GM18907 (cell line): ENCODE data around the gene KNCN.

ENCODE experiments used
- ATAC-seq: cut with Tn5 transposase; IDR thresholded peaks from one replicate; pipeline ENCODE4 v1.9.1; 2021; ENCODE audit warnings: mild to moderate bottlenecking, moderate library complexity; ENCODE audit not compliant: unreplicated experiment

The KNCN gene

DNA sequence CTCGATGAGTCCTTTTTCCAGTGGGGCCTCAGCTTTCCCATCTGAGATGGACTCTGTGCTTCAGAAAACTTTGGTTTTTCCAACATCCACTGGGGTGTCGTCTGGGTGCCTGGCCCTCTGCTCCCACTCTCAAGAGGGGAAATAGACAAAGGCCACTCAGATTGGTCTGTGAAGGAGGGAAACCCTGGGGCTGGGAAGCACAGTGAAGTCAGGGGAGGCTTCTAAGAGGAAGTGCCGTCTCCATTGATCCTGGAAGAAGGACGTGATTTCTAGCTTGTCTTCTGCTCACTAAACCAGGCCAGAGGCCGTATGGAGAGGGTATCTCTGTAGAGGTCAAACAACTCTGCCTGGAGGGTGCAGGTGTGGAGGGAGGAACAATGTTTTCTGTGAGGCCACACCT lies 5.2 kb downstream of the KNCN start:
- ATAC-seq, result no peak

DNA sequence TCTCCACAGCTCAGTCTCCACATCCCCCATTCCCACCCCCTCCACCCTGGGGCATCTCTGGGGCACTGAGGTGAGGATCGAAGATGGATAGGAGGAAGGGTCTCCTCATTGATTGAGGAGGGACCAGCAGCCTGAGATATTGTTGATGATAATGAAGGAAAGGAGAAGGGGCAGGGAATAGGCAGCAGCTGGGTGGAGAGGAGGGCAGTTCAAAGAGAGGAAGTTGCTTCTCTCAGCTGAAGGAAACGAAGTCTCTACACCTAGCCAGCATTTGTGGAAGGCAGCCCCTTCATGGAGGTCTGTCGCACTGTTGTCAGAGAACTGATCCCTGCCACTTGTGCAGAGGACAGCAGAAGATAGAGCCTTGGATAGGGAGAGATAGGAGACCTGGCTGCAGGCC lies 5.7 kb downstream of the KNCN start:
- ATAC-seq, result no peak

DNA sequence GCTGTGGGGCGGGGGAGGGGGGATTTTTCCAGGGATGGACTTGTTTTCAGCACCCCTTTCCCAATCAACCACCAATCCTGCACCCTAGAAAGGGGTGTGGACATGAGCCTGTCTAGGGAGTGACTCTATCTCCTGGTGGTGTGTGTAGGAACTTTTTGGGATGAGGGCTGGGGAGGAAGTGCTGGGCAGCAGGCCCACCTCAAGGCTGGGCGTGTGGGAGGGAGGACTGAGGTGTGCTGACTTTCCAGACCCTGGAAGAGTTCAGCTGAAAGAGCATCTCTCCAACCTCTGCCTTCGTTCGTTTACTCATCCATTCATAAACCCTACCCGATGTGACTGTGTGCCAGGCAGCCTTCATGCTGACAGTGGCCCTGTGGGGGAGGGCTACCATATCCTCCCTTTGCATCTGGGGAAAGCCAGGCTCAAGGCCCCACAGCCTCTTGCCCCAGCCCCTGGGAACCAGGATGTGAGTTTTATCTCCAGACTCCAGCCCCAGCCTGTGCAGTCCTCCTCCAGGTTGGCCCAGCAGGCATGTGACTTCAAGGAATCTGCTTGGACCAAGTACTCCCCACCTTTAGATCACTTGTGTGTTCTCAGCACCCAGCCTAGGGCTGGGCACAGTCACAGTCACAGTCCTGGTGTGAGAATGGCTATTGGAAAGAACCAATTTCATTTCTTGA lies 6.7 kb downstream of the KNCN start:
- ATAC-seq, result no peak

DNA sequence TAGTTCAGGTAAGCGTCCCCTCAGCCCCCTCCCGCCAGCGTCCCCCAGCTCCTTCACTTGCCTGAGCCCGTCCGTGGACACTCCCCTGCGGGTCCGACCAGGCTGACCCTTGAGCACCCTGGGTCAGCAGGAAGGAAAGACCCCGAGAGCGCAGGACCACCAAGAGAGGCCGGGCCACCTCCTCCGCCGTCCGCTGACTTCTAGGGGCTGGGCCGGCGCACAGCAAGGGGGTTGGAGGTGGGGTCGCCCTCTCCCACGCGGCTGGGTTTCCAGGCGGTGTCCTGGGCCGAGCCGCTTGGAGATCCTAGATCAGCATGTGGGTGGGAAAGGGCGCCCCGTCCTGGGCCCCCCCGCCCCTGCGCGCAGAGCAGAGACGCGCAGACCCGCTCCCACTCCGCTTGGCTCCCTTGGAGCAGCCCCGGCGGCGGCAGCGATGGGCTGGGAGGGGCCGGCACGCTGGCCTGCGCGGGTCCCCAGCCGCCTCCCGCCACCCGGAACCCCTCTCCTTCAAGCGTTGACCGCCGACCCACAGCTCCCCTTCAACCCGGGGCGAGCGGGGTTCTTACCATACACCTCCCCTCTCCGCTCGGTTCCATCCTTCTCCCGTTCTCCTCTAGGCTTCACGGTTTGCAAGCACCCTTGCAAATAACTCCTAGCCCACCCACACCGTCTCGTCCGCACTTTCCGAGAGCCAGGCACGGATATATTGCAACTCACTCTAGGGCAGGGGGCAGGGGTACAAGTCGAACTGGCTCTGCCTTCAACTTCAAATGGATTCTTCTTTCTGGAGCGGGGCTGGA lies 7.5 kb downstream of the KNCN start:
- no peak for ATAC-seq

DNA sequence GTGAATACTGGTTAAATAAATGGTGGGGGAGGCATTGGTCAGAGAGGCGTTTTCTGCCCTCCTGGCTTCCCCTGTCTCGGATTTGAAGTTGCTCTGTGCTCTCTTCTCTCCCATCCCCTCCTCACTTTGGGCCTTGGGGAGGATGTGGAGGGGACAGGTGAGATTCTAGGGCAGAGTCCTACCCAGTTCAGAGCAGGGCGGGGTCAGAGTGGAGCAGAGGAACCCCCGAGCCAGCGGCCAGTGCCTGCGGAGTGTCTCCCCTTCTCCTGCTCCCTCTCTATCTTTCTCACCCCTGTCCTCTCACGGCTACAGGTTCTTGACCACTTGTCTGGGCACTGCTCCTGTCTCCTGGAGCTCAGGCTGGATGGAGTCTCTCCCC lies 8.1 kb downstream of the KNCN start:
- no peak for ATAC-seq

DNA sequence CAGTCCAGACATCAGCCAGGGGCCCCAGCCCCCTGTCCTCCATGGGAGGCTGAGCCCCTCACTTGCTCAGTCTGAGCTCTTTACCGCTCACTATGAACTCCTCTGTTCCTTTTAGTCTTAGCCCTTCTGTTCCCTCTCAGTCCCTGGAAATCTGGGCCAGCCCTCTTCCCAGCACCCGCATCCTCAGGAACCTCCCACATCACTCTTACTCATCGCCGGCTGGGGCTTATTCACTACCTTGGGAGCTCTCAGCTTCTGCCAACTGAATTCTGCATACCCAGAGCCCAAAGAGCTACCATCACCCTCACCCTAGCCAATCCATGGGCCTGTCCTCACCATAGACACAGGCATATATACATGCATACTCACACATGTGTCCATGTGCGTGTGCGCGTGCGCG lies 11.5 kb downstream of the KNCN start:
- no peak for ATAC-seq

DNA sequence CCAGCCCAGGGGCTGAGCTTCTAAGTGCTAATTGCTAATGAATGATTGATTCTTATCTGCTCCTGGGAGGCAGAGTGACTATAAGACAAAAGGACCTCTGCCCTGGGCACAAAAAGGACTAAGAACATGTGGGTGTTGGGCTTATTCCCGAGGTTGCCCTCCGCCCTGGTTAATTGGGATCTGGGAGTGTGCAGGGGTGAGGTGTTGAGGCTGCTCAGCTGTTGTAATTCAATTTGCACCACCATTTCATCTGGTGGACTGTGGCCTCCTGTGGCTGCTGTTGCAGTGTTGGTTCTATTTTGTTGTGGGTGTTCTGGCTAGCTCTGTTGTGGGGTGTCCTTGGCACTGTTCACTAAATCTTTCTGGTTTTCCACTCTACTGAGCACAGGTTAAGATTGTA lies 13.3 kb downstream of the KNCN start:
- no peak for ATAC-seq

DNA sequence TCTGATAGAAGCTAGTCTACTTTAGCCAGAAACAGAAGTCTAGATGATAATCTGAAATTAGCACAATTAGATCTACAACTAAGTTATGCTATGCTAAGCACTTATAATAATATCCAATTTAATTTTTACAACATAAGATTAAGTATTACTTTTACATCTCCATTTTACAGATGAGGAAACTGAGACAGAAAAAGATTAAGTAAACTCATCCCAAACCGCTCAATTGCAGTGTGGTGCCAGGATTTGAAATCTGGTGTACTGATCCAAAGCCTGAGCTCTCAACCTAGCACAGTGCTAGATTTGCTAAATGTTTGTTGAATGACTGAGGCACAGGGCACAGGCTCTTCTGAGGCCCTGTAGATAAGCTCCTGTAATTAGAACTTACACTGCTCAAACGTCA lies 13.8 kb downstream of the KNCN start:
- ATAC-seq, result no peak

DNA sequence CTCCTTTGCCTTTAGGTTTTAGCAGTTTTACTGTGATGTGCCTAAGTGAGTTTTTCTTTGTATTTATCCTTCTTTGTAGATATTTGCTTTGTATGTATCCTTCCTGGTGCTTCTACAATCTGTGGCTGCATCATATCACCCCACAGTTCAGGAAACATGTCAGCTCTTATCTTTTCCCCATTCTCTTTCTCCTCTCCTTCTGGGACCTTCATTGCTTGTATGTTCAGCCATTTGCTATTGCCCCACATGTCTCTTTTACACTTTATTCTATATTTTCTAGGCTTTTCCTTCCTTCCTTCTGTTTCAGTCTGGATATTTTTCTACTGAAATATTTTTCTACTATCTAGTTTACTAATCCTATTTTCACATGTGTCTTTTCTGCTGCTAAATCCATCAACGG lies 14.9 kb downstream of the KNCN start:
- no peak for ATAC-seq

DNA sequence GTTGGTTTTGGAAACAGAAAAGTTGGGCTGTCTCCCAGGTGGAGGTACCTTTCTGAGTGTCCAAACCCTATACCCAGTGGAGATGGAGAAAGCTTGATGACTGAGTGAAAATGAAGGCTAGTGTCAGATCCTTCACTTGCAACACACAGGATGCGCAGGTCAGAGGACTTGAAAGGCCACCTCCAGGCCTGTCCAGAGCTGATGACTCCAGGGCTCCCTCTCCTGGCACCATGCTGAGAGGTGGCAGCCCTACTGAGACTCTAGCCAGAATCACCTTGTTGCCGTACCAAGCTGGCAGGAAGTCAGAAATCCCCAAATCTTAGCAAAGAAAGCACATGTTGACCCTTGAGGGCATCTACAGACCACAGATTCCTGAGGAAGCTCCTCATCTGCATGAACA lies 16.4 kb downstream of the KNCN start:
- no peak for ATAC-seq

DNA sequence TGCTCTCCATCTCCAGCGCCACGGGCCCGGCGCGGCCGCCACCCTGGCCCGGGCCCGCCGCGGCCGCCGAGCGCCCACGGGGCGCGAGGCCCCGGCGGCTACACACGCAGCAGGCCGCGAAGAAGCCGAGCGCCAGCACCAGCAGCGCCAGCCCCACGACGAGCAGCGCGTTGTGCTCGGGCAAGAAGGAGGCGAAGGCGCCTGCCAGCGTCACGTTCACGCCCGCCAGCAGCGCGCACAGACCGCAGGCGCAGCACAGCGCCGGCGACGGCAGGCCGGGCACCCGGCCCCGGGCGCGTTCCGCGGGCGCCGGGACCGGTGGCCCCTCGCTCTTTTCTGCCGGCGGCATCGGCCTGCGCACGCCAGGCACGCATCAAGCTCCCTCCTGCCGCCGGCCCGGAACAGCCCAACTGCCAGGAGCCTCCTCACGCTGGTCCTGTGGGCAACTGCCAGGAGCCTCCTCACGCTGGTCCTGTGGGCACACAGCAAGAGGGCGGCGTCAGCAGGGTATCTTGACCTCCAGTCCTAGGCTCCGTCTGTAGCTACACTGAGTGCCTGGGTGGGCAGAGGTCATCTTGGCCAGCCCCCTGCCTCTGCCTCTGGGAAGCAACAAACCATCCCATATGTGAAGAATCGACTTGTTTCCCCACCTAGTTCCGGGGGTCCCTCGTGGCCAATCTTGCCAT lies 18.1 kb downstream of the KNCN start:
- peak; percentile 34 for ATAC-seq

DNA sequence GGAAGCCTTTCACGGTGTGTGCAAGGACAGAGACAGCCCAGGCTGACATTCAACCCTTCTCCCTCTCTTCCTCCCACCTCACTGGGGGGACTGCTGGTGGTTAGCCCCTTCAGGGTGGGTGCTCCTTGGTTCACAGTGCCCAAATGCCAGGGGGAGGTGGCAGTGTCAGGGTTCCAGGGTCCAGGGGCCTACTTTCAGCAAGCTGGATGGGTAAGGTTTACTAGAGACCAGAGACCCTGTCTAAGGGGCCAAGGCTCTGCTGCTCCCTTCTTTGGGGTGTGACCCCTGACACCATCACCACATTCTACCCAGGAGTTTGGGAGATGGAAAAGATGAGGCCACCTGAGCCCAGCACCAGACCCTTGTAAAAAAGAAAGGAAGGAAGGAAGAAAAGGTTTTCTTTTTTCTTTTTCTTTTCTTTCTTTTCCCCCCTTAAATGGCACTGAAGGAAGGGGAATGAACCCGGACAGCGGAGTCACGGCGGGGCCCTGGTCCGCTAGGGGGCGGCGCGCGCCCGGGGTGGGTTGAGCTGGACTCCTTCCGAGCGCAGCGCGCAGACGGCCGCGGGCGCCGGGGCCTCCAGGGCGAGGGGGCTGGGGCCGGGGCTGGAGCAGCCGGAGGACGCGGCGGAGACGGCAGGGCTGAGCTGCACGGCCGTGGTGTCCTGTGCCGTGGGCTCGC lies 18.8 kb downstream of the KNCN start:
- peak; percentile 37 for ATAC-seq

DNA sequence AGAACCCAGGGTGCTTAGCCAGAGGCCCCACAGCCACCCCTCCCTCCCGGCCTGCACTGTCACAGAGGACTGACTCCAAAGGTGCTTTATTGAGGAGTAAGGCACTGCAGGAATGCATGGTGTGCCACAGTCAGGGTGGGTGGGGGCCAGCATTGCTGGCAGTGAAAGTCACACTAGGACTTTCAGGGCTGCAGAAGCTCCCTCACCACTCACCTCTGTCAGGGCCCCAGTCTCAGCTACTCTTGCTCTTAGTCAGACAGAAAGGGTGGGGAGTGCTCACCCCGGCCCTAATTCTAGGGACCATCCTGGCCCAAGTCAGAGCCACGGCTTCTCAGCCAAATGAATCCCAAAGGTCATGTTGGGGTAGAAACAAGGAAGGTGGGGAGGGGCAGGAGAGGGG lies 19.4 kb downstream of the KNCN start:
- no peak for ATAC-seq

DNA sequence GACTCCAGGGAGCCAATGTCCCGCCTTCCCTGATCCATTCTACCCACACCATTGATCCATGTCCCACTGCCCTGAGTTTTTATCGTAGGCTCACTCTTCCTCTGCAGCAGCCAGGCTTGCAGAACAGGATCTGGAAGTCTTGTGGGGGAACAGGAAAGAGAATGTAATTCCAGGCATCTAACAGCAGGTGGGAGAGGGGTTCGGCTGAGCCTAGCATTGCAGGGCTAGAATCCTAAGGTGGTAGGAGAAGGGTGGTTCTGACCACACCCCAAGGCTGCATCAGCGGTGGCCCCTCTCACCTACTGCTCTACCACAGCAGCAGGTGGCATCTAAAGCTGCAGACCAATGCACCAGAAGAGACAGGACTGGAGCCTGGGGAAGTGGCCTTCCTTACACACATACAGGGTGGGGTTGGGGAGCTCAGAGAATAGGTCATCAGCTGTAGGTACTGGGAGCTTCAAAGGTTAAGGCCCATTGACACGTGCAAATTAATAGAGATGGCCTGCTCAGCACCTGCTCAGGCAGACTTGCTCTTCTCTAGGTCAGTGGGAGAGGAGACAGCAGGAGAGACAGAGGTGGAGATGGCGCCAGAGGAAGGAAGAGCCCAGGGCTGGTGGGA lies 20.5 kb downstream of the KNCN start:
- no peak for ATAC-seq

DNA sequence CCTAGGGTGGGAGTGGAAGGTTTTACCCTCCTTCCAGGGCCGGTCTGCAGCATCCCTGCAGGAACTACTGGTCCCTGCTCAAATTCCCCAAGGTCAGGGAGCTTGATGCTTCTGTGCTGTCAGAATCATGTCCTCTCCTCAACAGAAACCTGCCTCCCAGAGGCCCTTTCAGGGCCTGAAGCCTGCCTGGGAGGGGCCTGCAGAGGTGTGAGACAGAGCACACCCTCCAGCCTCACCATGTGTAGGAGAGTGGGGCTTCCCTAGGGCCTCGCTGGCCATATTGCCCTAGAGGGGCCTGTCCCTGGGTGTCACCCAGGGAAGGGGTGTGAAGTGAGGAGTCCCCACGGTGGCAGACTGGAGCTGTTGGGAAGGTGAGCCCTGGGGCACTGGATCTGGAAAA lies 21.1 kb downstream of the KNCN start:
- ATAC-seq, result no peak

DNA sequence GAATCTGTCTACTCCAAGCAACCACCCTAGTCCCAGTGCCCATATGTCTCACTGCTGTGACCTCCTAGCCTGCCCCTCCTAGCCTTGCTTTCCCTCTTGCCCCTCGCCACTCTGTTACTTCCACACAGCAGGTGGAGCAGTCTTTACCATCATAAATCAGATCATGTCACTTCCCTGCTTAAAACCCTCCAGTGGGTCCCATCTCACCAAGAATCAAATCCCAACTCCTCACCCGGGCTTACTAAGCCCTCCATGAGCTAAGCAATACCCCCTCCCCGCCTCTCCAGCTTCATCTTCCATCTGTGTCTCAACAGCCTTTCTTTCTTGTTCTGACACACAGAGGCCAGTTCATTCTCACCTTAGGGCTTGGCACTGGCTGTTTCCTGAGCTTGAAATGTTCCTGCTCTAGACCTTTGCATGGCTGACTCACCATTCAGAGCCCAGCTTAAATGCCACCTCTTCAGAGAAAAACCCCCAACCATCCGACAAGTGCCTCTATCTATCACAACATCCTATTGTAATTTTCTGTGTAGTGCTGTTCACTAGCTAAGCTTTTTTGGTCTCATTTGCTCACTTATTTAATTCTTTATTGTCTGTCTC lies 22.3 kb downstream of the KNCN start:
- ATAC-seq, result no peak

DNA sequence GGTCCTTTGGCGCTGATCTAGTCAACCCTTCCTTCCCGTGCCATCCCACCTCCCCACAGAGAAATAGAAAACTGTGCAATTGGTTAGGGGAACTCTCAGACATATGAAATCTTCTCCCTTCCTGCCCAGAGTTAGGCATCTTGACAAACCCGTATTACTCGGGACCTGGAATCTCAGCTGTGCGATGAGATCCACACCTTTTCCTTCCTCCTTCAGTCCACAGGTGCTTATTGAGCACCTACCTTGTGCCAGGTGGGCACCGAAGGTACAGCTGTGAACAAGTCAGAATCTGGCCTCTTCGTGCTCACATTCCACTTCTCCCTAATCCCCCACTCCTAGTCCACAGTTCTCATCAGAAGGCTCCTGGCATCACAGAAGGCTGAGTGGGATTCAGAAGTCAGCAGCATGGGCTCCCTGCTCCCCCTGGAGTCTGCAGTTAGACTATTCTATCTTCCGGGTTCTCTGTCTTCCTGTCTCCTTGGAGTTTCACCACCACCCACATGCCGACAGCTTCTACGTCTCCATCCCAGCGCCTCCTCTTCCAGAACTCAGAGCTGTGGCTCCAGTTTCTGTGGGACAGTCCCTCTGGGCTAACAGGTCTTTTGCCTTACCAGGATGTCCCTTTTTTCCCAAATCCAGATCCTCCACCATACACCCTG lies 23.0 kb downstream of the KNCN start:
- no peak for ATAC-seq

DNA sequence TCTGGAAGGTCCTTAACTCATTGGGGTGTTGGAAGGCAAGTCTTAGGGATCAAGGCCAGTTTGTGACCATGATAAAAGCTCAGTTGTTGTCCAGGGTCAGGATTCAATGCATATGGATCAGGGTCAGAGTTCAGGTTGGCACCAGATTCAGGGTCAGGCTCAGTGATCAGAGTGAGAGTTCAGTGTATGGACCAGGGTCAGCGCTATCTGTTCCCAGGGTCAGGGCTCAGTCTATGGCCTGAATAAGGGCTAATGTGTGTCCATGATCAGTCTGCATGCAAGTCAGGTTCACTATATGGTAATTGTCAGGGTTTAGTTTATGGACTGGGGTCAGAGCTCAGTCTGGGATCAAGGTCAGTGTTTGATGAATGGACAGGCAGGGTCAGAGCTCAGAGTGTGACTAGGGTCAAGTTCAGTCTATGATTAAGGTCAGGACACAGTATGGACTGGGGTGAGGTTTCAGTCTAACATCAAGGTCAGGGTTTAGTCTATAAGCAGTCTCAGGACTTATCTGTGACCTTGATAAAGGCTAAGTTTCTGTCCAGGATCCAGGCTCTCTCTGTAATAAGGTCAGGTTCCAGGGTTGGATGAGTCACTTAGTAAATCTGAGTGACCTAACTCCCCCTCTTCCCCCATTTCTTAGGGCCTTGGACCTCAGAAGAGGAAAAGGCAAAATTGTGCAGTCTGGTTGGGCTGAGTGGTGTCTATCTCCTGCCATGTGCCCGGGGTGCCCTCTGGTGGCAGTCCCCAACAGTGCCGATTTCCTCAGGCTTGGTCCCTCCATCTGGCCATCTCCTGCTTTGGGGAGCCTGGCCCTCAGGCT lies 23.8 kb downstream of the KNCN start:
- ATAC-seq, result peak; percentile 61

DNA sequence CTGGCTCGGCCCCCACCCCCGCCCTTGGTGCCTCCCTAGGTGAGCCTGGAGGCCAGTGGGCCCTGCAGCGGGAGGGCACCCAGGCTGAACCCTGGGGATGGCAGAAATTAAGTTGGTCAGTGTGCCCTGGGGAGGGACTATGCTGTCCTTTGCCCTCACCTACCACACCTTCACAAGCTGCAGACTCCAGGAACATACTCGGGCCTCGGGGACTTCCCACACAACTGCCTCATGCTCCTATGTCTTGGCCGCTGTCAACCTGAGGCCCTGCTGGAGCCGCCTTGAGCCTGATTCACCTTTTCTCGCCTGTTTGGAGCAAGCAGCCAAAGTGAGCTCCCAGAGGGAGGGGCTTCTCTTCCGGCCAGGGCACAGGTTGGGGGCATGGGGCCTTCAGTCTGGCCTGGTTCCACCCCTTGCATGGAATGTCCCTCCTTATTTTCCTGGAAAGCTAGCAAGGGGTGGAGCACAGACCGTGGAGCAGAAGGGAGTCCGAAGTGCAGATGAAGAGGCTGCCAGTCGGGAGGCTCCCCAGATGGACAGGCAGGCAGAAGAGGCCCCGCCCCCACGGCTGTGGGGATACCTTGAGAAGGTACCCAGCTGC lies 24.7 kb downstream of the KNCN start:
- ATAC-seq, result no peak
